Ectodermal cell (in vitro differentiated cells): ENCODE results near the gene PPP4R4.
"Not testable (repeated sequence)": the region's sequence is repeated elsewhere in the genome, so short reads cannot be mapped to it uniquely, and the experiment has no call there.

Experiments
- H3K27ac ChIP-seq: 2 replicates; pipeline ENCODE4 v1.7.0; 2013; ENCODE audit warnings: mild to moderate bottlenecking, low read depth, low read length; ENCODE audit not compliant: insufficient read depth, poor library complexity, severe bottlenecking
- H3K27me3 ChIP-seq: 2 replicates; pipeline ENCODE4 v1.7.0; 2013; ENCODE audit warnings: mild to moderate bottlenecking, low read length; ENCODE audit not compliant: insufficient read depth, control insufficient read depth, poor library complexity, severe bottlenecking
- H3K36me3 ChIP-seq: one replicate; pipeline ENCODE4 v1.7.0; 2013; ENCODE audit warnings: low read length; ENCODE audit not compliant: control insufficient read depth, insufficient read depth
- H3K4me1 ChIP-seq: one replicate; pipeline ENCODE4 v1.7.0; 2013; ENCODE audit warnings: low read length; ENCODE audit not compliant: control insufficient read depth, insufficient read depth
- H3K4me3 ChIP-seq: 2 replicates; pipeline ENCODE4 v1.7.0; 2013; ENCODE audit warnings: low read depth, low read length, control low read depth; ENCODE audit not compliant: insufficient read depth
- H3K9me3 ChIP-seq: 2 replicates; pipeline ENCODE4 v1.7.0; 2013; ENCODE audit warnings: mild to moderate bottlenecking, low read length, moderate library complexity; ENCODE audit not compliant: control insufficient read depth
- WGBS, 2 experiments: methylation state at CpG; one replicate each; pipeline ENCODE4 v1.1.7; 2013; ENCODE audit warnings: missing lambda C conversion rate in 2 of 2; 5-methylcytosine and 5-hydroxymethylcytosine counted together

PPP4R4 gene

DNA sequence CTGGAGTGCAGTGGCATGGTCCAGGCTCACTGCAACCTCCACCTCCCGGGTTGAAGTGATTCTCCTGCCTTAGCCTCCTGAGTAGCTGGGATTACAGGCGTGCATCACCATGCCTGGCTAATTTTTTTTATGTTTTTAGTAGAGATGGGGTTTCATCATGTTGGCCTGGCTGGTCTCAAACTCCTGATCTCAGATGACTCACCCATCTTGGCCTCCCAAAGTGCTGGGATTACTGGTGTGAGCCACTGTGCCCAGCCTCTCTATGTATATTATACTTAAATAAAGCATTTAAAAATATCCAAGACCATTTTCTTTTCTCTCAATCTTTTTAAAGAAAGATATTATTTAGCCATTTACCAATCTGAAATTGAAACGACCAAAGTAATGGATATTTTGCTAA, 90.1 kb downstream of the PPP4R4 start:
- not testable (repeated sequence) for H3K9me3 ChIP-seq, H3K27me3 ChIP-seq, H3K4me3 ChIP-seq, H3K4me1 ChIP-seq, H3K36me3 ChIP-seq, H3K27ac ChIP-seq
- 66 to 76% methylated on average over 2 of the region's 3 CpGs for WGBS, 2 experiments

GRCh38 chr14:94267352-94267751, 93.2 kb downstream of the PPP4R4 start:
- Histone ChIP-seq H3K4me3 (no peak overlapping the region), H3K27me3 (no peaks in the 10 kb centered on the region), H3K9me3 (peaks cover 4% of the 10 kb centered on the region), H3K27ac (no peak overlapping the region), H3K4me1 (no peaks in the 10 kb centered on the region), H3K36me3 (no peaks in the 10 kb centered on the region)
- no CpG with 5 or more reads among the region's 1 CpG for WGBS, 2 experiments

DNA sequence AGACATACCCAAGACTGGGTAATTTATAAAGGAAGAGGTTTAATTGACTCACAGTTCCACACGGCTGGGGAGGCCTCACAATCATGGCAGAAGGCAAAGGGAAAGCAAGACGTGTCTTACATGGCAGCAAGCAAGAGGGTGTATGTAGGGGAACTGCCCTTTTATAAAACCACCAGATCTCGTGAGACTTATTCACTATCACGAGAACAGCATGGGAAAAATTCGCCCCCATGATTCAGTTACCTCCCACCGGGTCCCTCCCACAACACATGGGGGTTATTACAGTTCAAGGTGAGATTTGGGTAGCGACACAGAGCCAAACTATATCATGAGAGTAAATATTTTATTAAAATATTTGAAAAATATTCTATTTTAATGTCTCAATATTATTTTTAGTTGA, 94.5 kb downstream of the PPP4R4 start:
- not testable (repeated sequence) for H3K36me3 ChIP-seq, H3K27ac ChIP-seq, H3K4me1 ChIP-seq, H3K4me3 ChIP-seq, H3K27me3 ChIP-seq, H3K9me3 ChIP-seq
- WGBS, 2 experiments, result 91 to 94% methylated on average over 6 of the region's 7 CpGs

DNA sequence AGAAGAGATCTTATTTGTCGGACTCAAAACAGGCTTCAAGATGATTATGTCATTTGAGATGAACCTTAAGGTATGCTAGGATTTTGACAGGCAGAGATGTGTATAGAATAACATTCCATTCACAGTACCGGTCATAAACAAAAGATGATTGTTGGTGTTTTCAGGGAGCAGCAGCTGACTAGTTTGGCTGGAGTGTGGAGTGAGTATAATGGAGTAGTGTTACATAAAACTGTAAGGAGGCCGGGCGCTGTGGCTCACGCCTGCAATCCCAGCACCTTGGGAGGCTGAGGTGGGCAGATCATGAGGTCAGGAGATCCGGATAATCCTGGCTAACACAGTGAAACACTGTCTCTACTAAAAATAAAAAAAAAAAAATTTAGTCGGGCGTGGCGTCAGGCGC, 95.0 kb downstream of the PPP4R4 start:
- Histone ChIP-seq H3K4me3 (no peak overlapping the region), H3K36me3 (no peaks in the 10 kb centered on the region), H3K27me3 (no peaks in the 10 kb centered on the region), H3K4me1 (no peaks in the 10 kb centered on the region), H3K9me3 (no peaks in the 10 kb centered on the region), H3K27ac (no peak overlapping the region)
- WGBS, 2 experiments, result 90 to 93% methylated on average over 10 of the region's 10 CpGs

- 86 to 93% methylated on average over 11 of the region's 11 CpGs for WGBS, 2 experiments
These were observed 102.9 kb downstream of the PPP4R4 start for GRCh38 chr14:94276898-94277561.

DNA sequence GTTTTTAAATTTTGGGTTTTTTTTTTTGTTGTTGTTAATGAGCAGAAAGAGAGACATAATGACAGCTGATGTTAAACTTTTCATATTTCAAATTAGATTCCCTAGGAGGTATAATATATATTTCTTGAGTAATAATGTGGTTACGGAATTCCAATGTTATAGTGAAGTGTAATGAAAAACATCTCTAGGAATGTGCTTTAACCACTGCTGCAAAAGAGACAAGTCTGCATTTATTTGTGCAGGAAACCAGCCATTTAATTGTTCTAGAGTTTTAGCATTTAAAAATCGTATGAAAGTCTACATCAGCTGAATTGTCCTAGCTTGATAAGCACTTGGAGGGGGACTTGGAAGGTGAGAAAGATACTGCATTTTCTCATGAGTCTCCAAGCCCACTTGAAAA, 104.6 kb downstream of the PPP4R4 start:
- Histone ChIP-seq H3K4me1 (no peaks in the 10 kb centered on the region), H3K27me3 (no peaks in the 10 kb centered on the region), H3K27ac (no peak overlapping the region), H3K9me3 (no peaks in the 10 kb centered on the region), H3K36me3 (no peaks in the 10 kb centered on the region), H3K4me3 (no peak overlapping the region)
- WGBS, 2 experiments, result 83 to 93% methylated on average over 2 of the region's 2 CpGs

More at GRCh38 chr14:94276898-94277561, 102.9 kb downstream of the PPP4R4 start:
- H3K9me3 ChIP-seq, H3K4me3 ChIP-seq, H3K36me3 ChIP-seq, H3K27ac ChIP-seq, H3K27me3 ChIP-seq, H3K4me1 ChIP-seq: not testable (repeated sequence)

- WGBS, 2 experiments, result 90 to 96% methylated on average over 2 of the region's 2 CpGs
- H3K4me3 ChIP-seq, result no peak overlapping the region
- H3K4me1 ChIP-seq, result no peaks in the 10 kb centered on the region
- no peaks in the 10 kb centered on the region for H3K36me3 ChIP-seq
- no peak overlapping the region for H3K27ac ChIP-seq
- H3K27me3 ChIP-seq, result no peaks in the 10 kb centered on the region
- no peaks in the 10 kb centered on the region for H3K9me3 ChIP-seq
These were observed 109.0 kb downstream of the PPP4R4 start for GRCh38 chr14:94282991-94283723.

DNA sequence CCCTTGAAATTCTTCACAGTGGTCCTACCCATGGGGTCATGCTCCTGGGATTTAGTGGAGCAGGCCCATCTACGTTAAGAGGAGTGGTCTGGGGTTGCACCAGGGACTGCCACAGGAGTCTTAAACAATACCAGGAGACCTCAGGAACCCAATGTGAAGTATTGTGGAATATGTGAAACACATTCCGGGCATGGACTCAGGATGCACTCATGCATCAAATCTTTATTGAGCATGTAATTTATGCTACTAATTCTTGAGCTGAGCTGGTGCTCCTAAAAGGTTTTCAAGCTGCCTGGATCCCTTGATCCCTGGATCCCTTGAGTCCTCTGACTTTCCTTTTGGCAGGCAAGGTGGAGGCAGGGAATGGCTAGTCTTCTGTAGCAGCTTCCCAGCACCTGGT, 110.1 kb downstream of the PPP4R4 start:
- Histone ChIP-seq H3K9me3 (no peaks in the 10 kb centered on the region), H3K27me3 (no peaks in the 10 kb centered on the region), H3K27ac (no peak overlapping the region), H3K36me3 (no peaks in the 10 kb centered on the region), H3K4me1 (no peaks in the 10 kb centered on the region), H3K4me3 (no peak overlapping the region)
- 84 to 85% methylated on average over 2 of the region's 2 CpGs for WGBS, 2 experiments

GRCh38 chr14:94285158-94285557, 111.0 kb downstream of the PPP4R4 start:
- no peaks in the 10 kb centered on the region for H3K36me3 ChIP-seq
- H3K4me3 ChIP-seq, result no peak overlapping the region
- H3K27me3 ChIP-seq, result no peaks in the 10 kb centered on the region
- no peaks in the 10 kb centered on the region for H3K4me1 ChIP-seq
- no peaks in the 10 kb centered on the region for H3K9me3 ChIP-seq
- H3K27ac ChIP-seq, result no peak overlapping the region

DNA sequence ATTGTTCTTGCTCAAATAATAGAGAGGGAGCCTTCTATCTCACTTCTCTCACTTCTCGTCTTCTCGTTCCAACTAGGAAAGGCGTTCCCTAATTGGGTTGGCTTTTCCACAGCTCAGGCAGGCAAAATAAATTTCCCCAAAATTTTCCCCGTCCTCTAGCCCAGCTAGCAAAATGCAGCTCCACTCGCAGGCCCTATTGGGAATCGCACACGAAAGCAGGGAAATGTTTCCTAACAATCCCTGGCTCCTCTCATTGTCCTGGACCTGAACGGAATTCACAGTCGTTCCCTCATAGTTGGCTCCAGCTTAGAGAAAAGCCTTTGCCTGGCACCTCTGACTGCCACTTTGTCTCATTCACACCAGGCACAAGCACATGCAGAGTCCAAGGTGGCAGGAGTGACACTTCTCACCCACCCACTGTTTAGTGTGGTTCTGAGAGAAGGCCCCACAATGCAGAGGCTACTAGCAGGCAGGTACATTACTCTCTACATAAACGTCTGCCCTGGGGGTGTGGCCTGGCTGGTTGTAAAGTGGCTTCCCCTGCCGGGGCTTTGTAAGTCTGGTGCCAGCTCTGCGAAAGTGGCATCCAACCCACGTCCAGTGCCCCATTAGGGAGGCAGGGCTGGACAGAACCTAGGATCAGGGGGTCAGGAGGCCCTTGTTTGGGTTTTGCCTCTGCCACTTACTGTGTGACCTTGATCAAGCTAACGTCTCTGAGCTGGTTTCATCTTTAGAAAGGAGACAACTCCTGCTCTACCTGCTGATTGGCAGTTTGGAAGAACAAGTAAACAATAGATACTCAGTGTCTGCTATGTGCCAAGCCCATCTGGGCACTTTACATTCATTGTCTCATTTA, 114.7 kb downstream of the PPP4R4 start:
- no peaks in the 10 kb centered on the region for H3K4me1 ChIP-seq
- H3K36me3 ChIP-seq, result no peaks in the 10 kb centered on the region
- H3K9me3 ChIP-seq, result no peaks in the 10 kb centered on the region
- no peak overlapping the region for H3K27ac ChIP-seq
- WGBS, 2 experiments, result 74 to 77% methylated on average over 14 of the region's 14 CpGs
- H3K27me3 ChIP-seq, result no peaks in the 10 kb centered on the region
- no peak overlapping the region for H3K4me3 ChIP-seq
